Activated CD8-positive, alpha-beta T cell treated with anti-CD3 and anti-CD28 coated beads for 36 hours (primary cell): ENCODE results near the gene LAPTM4A. TPM values are rescaled to one million over a fixed set of nuclear protein-coding genes. Genes with fewer than 3 reads are reported as not detected.
"Not testable (repeated sequence)": the region's sequence is repeated elsewhere in the genome, so short reads cannot be mapped to it uniquely, and the experiment has no call there.

ENCODE experiments used
- ATAC-seq: fragments of 200-7000 bp; cut with Tn5 transposase; one replicate; pipeline ENCODE4 v1.10.0; 2021; ENCODE audit warnings: mild to moderate bottlenecking, moderate library complexity
- CTCF ChIA-PET: fragments of 350-600 bp; sonication (Branson Sonifier 250); formaldehyde crosslinking; loops from one replicate; lab custom pipeline; 2021; ENCODE audit warnings: antibody characterized with exemption; lab: Charles Lee
- POLR2A ChIA-PET: fragments of 350-600 bp; sonication (Branson Sonifier 250); formaldehyde crosslinking; loops from one replicate; lab custom pipeline; 2021; ENCODE audit warnings: antibody characterized with exemption; lab: Charles Lee
- DNase-seq: peaks from one replicate; pipeline ENCODE4 v3.0.0-alpha.2; 2020
- H3K27ac Mint-ChIP-seq: one replicate; pipeline ENCODE4 v1.8.0; 2021; ENCODE audit warnings: mild to moderate bottlenecking, mixed read lengths
- H3K27me3 Mint-ChIP-seq: one replicate; pipeline ENCODE4 v1.8.0; 2021; ENCODE audit warnings: mixed read lengths
- H3K36me3 Mint-ChIP-seq: one replicate; pipeline ENCODE4 v1.8.0; 2021; ENCODE audit warnings: low read depth, mixed read lengths
- H3K4me1 Mint-ChIP-seq: one replicate; pipeline ENCODE4 v1.8.0; 2021; ENCODE audit warnings: low read depth, mixed read lengths
- H3K4me3 Mint-ChIP-seq: one replicate; pipeline ENCODE4 v1.8.0; 2021; ENCODE audit warnings: mild to moderate bottlenecking, moderate library complexity, mixed read lengths
- H3K9me3 Mint-ChIP-seq: one replicate; pipeline ENCODE4 v1.8.0; 2021; ENCODE audit warnings: mixed read lengths
- CTCF ChIP-seq: fragments of 200-600 bp; IDR thresholded peaks from one replicate; pipeline ENCODE4 v1.8.0; 2022; ENCODE audit warnings: antibody characterized with exemption, mild to moderate bottlenecking
- intact Hi-C: fragments of 100-400 bp; cut with micrococcal nuclease; formaldehyde crosslinking; loops from one replicate; pipeline ENCODE4 v1.10.0; 2022
- total RNA-seq, 2 experiments: library from RNA; stranded (reverse); gene quantifications; one replicate each; pipeline ENCODE4 v1.2.3, GENCODE V29; 2021

LAPTM4A gene
- total RNA-seq, 2 experiments from 2014 or later: 15.6 to 16.1 TPM

GRCh38 chr2:20048488-20049448, 2.7 kb downstream of the LAPTM4A start:
- Mint-ChIP-seq H3K36me3 (peaks cover 7% of the 10 kb centered on the region), H3K9me3 (no peaks in the 10 kb centered on the region), H3K4me1 (peaks cover 26% of the 10 kb centered on the region), H3K27me3 (no peaks in the 10 kb centered on the region), H3K27ac (no peak overlapping the region), H3K4me3 (no peak overlapping the region)
- ATAC-seq (no peak), DNase-seq (no peak)
- ChIA-PET CTCF (interaction anchor here (1.8 kb wide), 1 partner anchor 33 kb away, joined by 7 read pairs; no protein-coding TSS in a partner anchor), POLR2A (interaction anchor here (1.0 kb wide), 1 partner anchor 15 kb away, joined by 3 read pairs; no protein-coding TSS in a partner anchor)
- TF ChIP-seq CTCF: no peak
- intact Hi-C loops: no loop called here

GRCh38 chr2:20045712-20046292, 5.6 kb downstream of the LAPTM4A start:
- H3K27ac Mint-ChIP-seq, POLR2A ChIA-PET, ATAC-seq, intact Hi-C loops, CTCF ChIA-PET, H3K27me3 Mint-ChIP-seq, H3K36me3 Mint-ChIP-seq, H3K4me3 Mint-ChIP-seq, H3K9me3 Mint-ChIP-seq, DNase-seq: not testable (repeated sequence)
- H3K4me1 Mint-ChIP-seq: peaks cover 31% of the 10 kb centered on the region

GRCh38 chr2:20044778-20045177, 6.7 kb downstream of the LAPTM4A start:
- intact Hi-C loops: no loop called here
- Mint-ChIP-seq H3K9me3 (no peaks in the 10 kb centered on the region), H3K4me3 (no peak overlapping the region), H3K36me3 (peaks cover 13% of the 10 kb centered on the region), H3K27me3 (no peaks in the 10 kb centered on the region), H3K27ac (no peak overlapping the region), H3K4me1 (peaks cover 27% of the 10 kb centered on the region)
- DNase-seq (no peak), ATAC-seq (no peak)
- ChIA-PET POLR2A (no interaction called here), CTCF (interaction anchor here (0.8 to 1.5 kb wide), 2 partner anchors 18 to 30 kb away, joined by 3 to 4 read pairs; no protein-coding TSS in a partner anchor)
- TF ChIP-seq CTCF: no peak

- CTCF ChIA-PET: interaction anchor here (1.0 to 2.2 kb wide), 3 partner anchors 9 to 93 kb away, joined by 3 to 10 read pairs (median 6); partner anchors contain the start of gene LAPTM4A
- peaks cover 26% of the 10 kb centered on the region for H3K36me3 Mint-ChIP-seq
Observed at GRCh38 chr2:20042531-20042930, 8.9 kb downstream of the LAPTM4A start.

More at GRCh38 chr2:20042531-20042930, 8.9 kb downstream of the LAPTM4A start:
- H3K27ac Mint-ChIP-seq: no peak overlapping the region
- POLR2A ChIA-PET: interaction anchor here (1.0 kb wide), 1 partner anchor 12 kb away, joined by 3 read pairs; no protein-coding TSS in a partner anchor
- ATAC-seq (no peak), DNase-seq (no peak)
- no peaks in the 10 kb centered on the region for H3K9me3 Mint-ChIP-seq
- peaks cover 8% of the 10 kb centered on the region for H3K4me1 Mint-ChIP-seq
- TF ChIP-seq CTCF: no peak
- intact Hi-C loops: no loop called here
- H3K27me3 Mint-ChIP-seq: no peaks in the 10 kb centered on the region
- H3K4me3 Mint-ChIP-seq: no peak overlapping the region
